H1 (cell line): ENCODE results near the gene TBC1D2. TPM values are rescaled to one million over a fixed set of nuclear protein-coding genes. Genes with fewer than 3 reads are reported as not detected.

ENCODE experiments used
- CTCF ChIA-PET: fragments of 300-600 bp; sonication (Branson Sonifier 250); formaldehyde crosslinking; loops from one replicate; lab custom pipeline; 2021; ENCODE audit not compliant: partially characterized antibody; lab: Charles Lee
- POLR2A ChIA-PET: fragments of 300-600 bp; sonication (Branson Sonifier 250); formaldehyde crosslinking; loops from one replicate; lab custom pipeline; 2021; ENCODE audit warnings: inconsistent platforms; ENCODE audit not compliant: partially characterized antibody; lab: Charles Lee
- DNase-seq, 2 experiments: peaks; one replicate each; pipeline versions ENCODE4 v3.0.0 to v3.0.0-alpha.2; 2010 to 2022; ENCODE audit warnings: low spot score in 2 of 2, low read depth in 1 of 2, mixed read lengths in 1 of 2
- FAIRE-seq: peaks from 2 replicates; lab custom pipeline; 2011; peaks lifted over from hg19 to GRCh38; lab: Jason Lieb, UNC
- H2AFZ ChIP-seq: 2 replicates; pipeline ENCODE4 v1.8.1; 2012; ENCODE audit warnings: low read length, inconsistent platforms
- H2AK5ac ChIP-seq: 2 replicates; pipeline ENCODE4 v1.6.1; 2013; ENCODE audit warnings: low read depth, low read length
- H2BK120ac ChIP-seq: replicated peaks from 2 replicates; pipeline ENCODE3; 2013; ENCODE audit warnings: low read depth, low read length, inconsistent platforms
- H2BK12ac ChIP-seq: 2 replicates; pipeline ENCODE4 v1.6.1; 2013; ENCODE audit warnings: low read depth, low read length
- H2BK15ac ChIP-seq: 2 replicates; pipeline ENCODE4 v1.6.1; 2013; ENCODE audit warnings: low read length
- H2BK20ac ChIP-seq: 2 replicates; pipeline ENCODE4 v1.6.1; 2013; ENCODE audit warnings: low read length
- H2BK5ac ChIP-seq: 2 replicates; pipeline ENCODE4 v1.6.1; 2013; ENCODE audit warnings: low read depth, low read length
- H3K14ac ChIP-seq: 2 replicates; pipeline ENCODE4 v1.6.1; 2013; ENCODE audit warnings: inconsistent platforms; ENCODE audit not compliant: insufficient read length
- H3K18ac ChIP-seq: 2 replicates; pipeline ENCODE4 v1.6.1; 2013; ENCODE audit warnings: low read length; ENCODE audit errors: extremely low read depth
- H3K23ac ChIP-seq: 2 replicates; pipeline ENCODE4 v1.6.1; 2013; ENCODE audit warnings: inconsistent platforms; ENCODE audit not compliant: insufficient read length
- H3K23me2 ChIP-seq: 2 replicates; pipeline ENCODE4 v1.6.1; 2013; ENCODE audit warnings: low read depth, low read length
- H3K27ac ChIP-seq: 2 replicates; pipeline ENCODE4 v1.6.1; 2011; ENCODE audit warnings: low read depth, low read length, inconsistent platforms
- H3K27me3 ChIP-seq, 4 experiments: replicated peaks in 1 of 4; 1 replicate in 1 of 4; 2 replicates in 3 of 4; pipeline versions ENCODE4 v1.6.1 to v1.8.1; 2011 to 2013; ENCODE audit warnings: low read length in 3 of 4, mild to moderate bottlenecking in 3 of 4, inconsistent platforms in 2 of 4, mixed read lengths in 2 of 4, moderate library complexity in 1 of 4; ENCODE audit not compliant: control insufficient read depth in 3 of 4, insufficient read depth in 3 of 4; ENCODE audit errors: extremely low read depth in 1 of 4
- H3K36me3 ChIP-seq, 4 experiments: 2 replicates each; pipeline versions ENCODE4 v1.6.1 to v1.8.1; 2011 to 2013; ENCODE audit warnings: mild to moderate bottlenecking in 4 of 4, low read length in 3 of 4, moderate library complexity in 2 of 4, control low read depth in 1 of 4, inconsistent platforms in 1 of 4; ENCODE audit not compliant: insufficient read depth in 4 of 4, control insufficient read depth in 2 of 4
- H3K4ac ChIP-seq: replicated peaks from 2 replicates; pipeline ENCODE3; 2013; ENCODE audit warnings: low read length, low read depth, mixed read lengths, inconsistent platforms; ENCODE audit not compliant: insufficient read length
- H3K4me1 ChIP-seq, 4 experiments: replicated peaks in 1 of 4; 1 replicate in 1 of 4; 2 replicates in 3 of 4; pipeline versions ENCODE4 v1.6.1 to v1.8.1; 2011 to 2013; ENCODE audit warnings: low read length in 3 of 4, inconsistent platforms in 2 of 4, mixed read lengths in 1 of 4; ENCODE audit not compliant: insufficient read depth in 4 of 4, control insufficient read depth in 3 of 4
- H3K4me2 ChIP-seq, 2 experiments: 2 replicates each; pipeline versions ENCODE4 v1.6.1 to v1.8.1; 2011 to 2013; ENCODE audit warnings: low read depth in 2 of 2, low read length in 2 of 2, control low read depth in 1 of 2, inconsistent platforms in 1 of 2, mild to moderate bottlenecking in 1 of 2; ENCODE audit not compliant: insufficient read depth in 1 of 2
- H3K4me3 ChIP-seq, 4 experiments: fragments of 200-600, 300-600 bp in 1 of 4; sonication (generic), shearing (Covaris generic), sonication (Bioruptor Twin) in 1 of 4; 2 replicates each; pipeline versions ENCODE4 v1.5.1 to v1.8.1; 2011 to 2016; ENCODE audit warnings: low read length in 4 of 4, low read depth in 3 of 4, control low read depth in 2 of 4, inconsistent platforms in 2 of 4, mild to moderate bottlenecking in 2 of 4, mixed read lengths in 1 of 4, moderate library complexity in 1 of 4; ENCODE audit not compliant: insufficient read depth in 2 of 4; ENCODE audit errors: extremely low read depth in 1 of 4
- H3K56ac ChIP-seq: replicated peaks from 2 replicates; pipeline ENCODE3; 2013; ENCODE audit warnings: low read depth, mild to moderate bottlenecking, mixed read lengths, low read length, inconsistent platforms; ENCODE audit not compliant: insufficient read length
- H3K79me1 ChIP-seq: 2 replicates; pipeline ENCODE4 v1.6.1; 2013; ENCODE audit warnings: low read depth, low read length, control low read depth
- H3K79me2 ChIP-seq, 2 experiments: 2 replicates each; pipeline versions ENCODE4 v1.6.1 to v1.8.1; 2012 to 2013; ENCODE audit warnings: low read length in 2 of 2, mild to moderate bottlenecking in 2 of 2, inconsistent platforms in 1 of 2; ENCODE audit not compliant: insufficient read depth in 2 of 2, control insufficient read depth in 1 of 2
- H3K9ac ChIP-seq, 4 experiments: replicated peaks in 1 of 4; 1 replicate in 1 of 4; 2 replicates in 3 of 4; pipeline versions ENCODE4 v1.6.1 to v1.8.1; 2011 to 2013; ENCODE audit warnings: low read depth in 3 of 4, low read length in 3 of 4, control low read depth in 2 of 4, mild to moderate bottlenecking in 2 of 4, moderate library complexity in 2 of 4, inconsistent platforms in 1 of 4; ENCODE audit errors: extremely low read depth in 1 of 4
- H3K9me3 ChIP-seq, 2 experiments: 2 replicates each; pipeline versions ENCODE4 v1.6.1 to v1.8.1; 2012 to 2013; ENCODE audit warnings: mild to moderate bottlenecking in 2 of 2, moderate library complexity in 2 of 2, control low read depth in 1 of 2, inconsistent platforms in 1 of 2, low read depth in 1 of 2, low read length in 1 of 2, mixed read lengths in 1 of 2; ENCODE audit not compliant: insufficient read depth in 2 of 2
- H4K20me1 ChIP-seq, 2 experiments: replicated peaks in 1 of 2; 2 replicates each; pipeline versions ENCODE3 to v1.8.1; 2011 to 2013; ENCODE audit warnings: inconsistent platforms in 2 of 2, low read length in 2 of 2, mild to moderate bottlenecking in 1 of 2; ENCODE audit not compliant: insufficient read depth in 2 of 2, control insufficient read depth in 1 of 2
- H4K5ac ChIP-seq: 2 replicates; pipeline ENCODE4 v1.6.1; 2013; ENCODE audit warnings: low read length, low read depth, mixed read lengths, inconsistent platforms; ENCODE audit not compliant: insufficient read length
- H4K8ac ChIP-seq: 2 replicates; pipeline ENCODE4 v1.8.0; 2013; ENCODE audit warnings: mild to moderate bottlenecking, moderate library complexity, low read length, inconsistent platforms; ENCODE audit not compliant: insufficient read depth; ENCODE audit errors: extremely low read depth
- H4K91ac ChIP-seq: replicated peaks from 2 replicates; pipeline ENCODE3; 2013; ENCODE audit warnings: low read length, mixed read lengths, inconsistent platforms; ENCODE audit not compliant: insufficient read length
- BACH1 ChIP-seq: IDR thresholded peaks from 2 replicates; pipeline ENCODE4 v1.6.1; 2012; ENCODE audit warnings: low read length, improper control_type of control experiment
- CHD1 ChIP-seq: IDR thresholded peaks from 2 replicates; pipeline ENCODE4 v1.6.1; 2012; ENCODE audit warnings: low read depth, low read length, improper control_type of control experiment
- GTF2F1 ChIP-seq: IDR thresholded peaks from 2 replicates; pipeline ENCODE4 v1.6.1; 2012; ENCODE audit warnings: low read depth, low read length, improper control_type of control experiment, borderline replicate concordance
- HDAC2 ChIP-seq, 2 experiments: fragments of 300-600 bp in 1 of 2; sonication (generic) in 1 of 2; IDR thresholded peaks; 2 replicates each; pipeline ENCODE4 v1.6.1; 2011 to 2012; ENCODE audit warnings: low read depth in 2 of 2, low read length in 2 of 2, mild to moderate bottlenecking in 2 of 2, moderate library complexity in 2 of 2, borderline replicate concordance in 1 of 2, inconsistent platforms in 1 of 2
- JUND ChIP-seq: IDR thresholded peaks from 2 replicates; pipeline ENCODE4 v1.6.1; 2011; ENCODE audit warnings: mild to moderate bottlenecking, improper control_type of control experiment, low read length
- NANOG ChIP-seq: IDR thresholded peaks from 2 replicates; pipeline ENCODE4 v1.6.1; 2011; ENCODE audit warnings: low read length, low read depth, mild to moderate bottlenecking, inconsistent platforms; ENCODE audit not compliant: insufficient read depth, poor library complexity, severe bottlenecking
- PHF8 ChIP-seq: fragments of 200-600 bp; sonication (generic); conservative IDR thresholded peaks from 2 replicates; pipeline ENCODE4 v1.7.1; 2012; ENCODE audit warnings: low read depth, mild to moderate bottlenecking, inconsistent platforms, low read length, moderate library complexity
- RNF2 ChIP-seq: fragments of 200-900, 300-1000 bp; sonication (generic); IDR thresholded peaks from 2 replicates; pipeline ENCODE4 v1.7.1; 2016; ENCODE audit warnings: borderline replicate concordance, low read depth, mild to moderate bottlenecking, antibody characterized with exemption, low read length; ENCODE audit not compliant: poor library complexity, severe bottlenecking; ENCODE audit errors: missing control alignments
- RXRA ChIP-seq: IDR thresholded peaks from 2 replicates; pipeline ENCODE4 v1.6.1; 2011; ENCODE audit warnings: low read depth, mild to moderate bottlenecking, low read length, moderate library complexity; ENCODE audit not compliant: insufficient read depth
- SP4 ChIP-seq: IDR thresholded peaks from 2 replicates; pipeline ENCODE4 v1.6.1; 2012; ENCODE audit warnings: low read length, inconsistent platforms
- TCF12 ChIP-seq: IDR thresholded peaks from 2 replicates; pipeline ENCODE4 v1.6.1; 2011; ENCODE audit warnings: low read depth, mild to moderate bottlenecking, low read length
- TEAD4 ChIP-seq: IDR thresholded peaks from 2 replicates; pipeline ENCODE4 v1.6.1; 2012; ENCODE audit warnings: low read depth, low read length, inconsistent platforms, mixed read lengths
- WGBS, 2 experiments: shearing (Covaris generic) in 1 of 2; methylation state at CpG; one replicate each; pipeline versions ENCODE4 v1.1.6 to v1.1.7; 2013 to 2015; ENCODE audit warnings: low lambda C conversion rate in 2 of 2, mixed read lengths in 2 of 2, inconsistent platforms in 1 of 2, low coverage in 1 of 2, missing lambda C conversion rate in 1 of 2; ENCODE audit not compliant: insufficient replicate concordance in 2 of 2, insufficient coverage in 1 of 2, insufficient read length in 1 of 2; ENCODE audit errors: extremely low coverage in 1 of 2, missing lambda C conversion rate in 1 of 2; 5-methylcytosine and 5-hydroxymethylcytosine counted together
- polyA plus RNA-seq, 7 experiments: library from polyadenylated mRNA; depleted of rRNA in 3 of 7; stranded (reverse) in 5 of 7; unstranded in 2 of 7; fragments of >200 nt in 5 of 7; fragments of 200-250 nt in 2 of 7; gene quantifications; 1 replicate in 5 of 7; 2 replicates in 1 of 7; 4 replicates in 1 of 7; pipeline versions ENCODE4 v1.2.1 to v1.2.3, GENCODE V29; 2011 to 2013; ENCODE audit warnings: missing spikeins in 2 of 7, mixed read lengths in 2 of 7
- total RNA-seq: library from RNA; stranded (reverse); fragmentation: NEBNext Ultra II Directional; extraction: Animal tissue kit (Norgen Biotek cat#: 25700); gene quantifications from 2 replicates; pipeline ENCODE4 v1.2.1, GENCODE V29; 2021
- TF ChIP-seq, protein P1 (sequence below): IDR thresholded peaks from 2 replicates; pipeline ENCODE4 v1.6.1; 2012; ENCODE audit warnings: inconsistent platforms

Gene TBC1D2
- total and polyA plus RNA-seq, 2 of the 8 experiments (the other 6 are each of a cell fraction or from before 2014, with no cell fraction given) = 7.4 TPM

DNA sequence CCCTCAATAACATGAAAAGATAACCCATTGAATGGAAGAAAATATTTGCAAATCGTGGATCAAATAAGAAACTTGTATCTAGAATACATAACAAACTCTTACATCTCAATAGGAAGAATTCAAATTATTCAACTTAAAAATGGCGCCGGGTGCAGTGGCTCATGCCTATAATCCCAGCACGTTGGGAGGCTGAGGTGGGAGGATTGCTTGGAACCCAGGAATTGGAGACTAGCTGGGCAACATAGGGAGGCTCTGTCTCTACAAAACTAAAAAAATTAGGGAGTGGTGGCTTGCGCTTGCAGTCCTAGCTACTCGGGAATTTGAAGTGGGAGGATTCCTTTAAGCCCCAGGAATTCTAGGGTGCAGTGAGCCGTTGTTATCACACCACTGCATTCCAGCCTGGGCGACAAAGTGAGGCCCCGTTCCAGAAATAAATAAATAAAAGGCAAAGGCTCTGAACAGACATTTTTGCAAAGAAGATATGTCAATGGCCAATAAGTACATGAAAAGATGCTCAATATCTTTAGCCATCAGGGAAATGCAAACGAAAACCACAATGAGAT, 21.5 kb upstream of the TBC1D2 start:
- no peak overlapping the region for H3K27ac ChIP-seq
- H3K23me2 ChIP-seq = no peaks in the 10 kb centered on the region
- H3K9me3 ChIP-seq = no peaks in the 10 kb centered on the region
- H4K8ac ChIP-seq = no peak overlapping the region
- no peak overlapping the region for H2BK120ac ChIP-seq
- no peak overlapping the region for H4K91ac ChIP-seq
- no peak overlapping the region for H3K56ac ChIP-seq
- DNase-seq (no peak), FAIRE-seq (no peak)
- H3K4ac ChIP-seq = no peak overlapping the region
- no peaks in the 10 kb centered on the region for H3K79me2 ChIP-seq
- no peak overlapping the region for H3K14ac ChIP-seq
- H4K20me1 ChIP-seq = no peaks in the 10 kb centered on the region
- H4K5ac ChIP-seq = no peak overlapping the region
- H3K36me3 ChIP-seq = no peaks in the 10 kb centered on the region
- TF ChIP-seq RNF2 = no peak
- TF ChIP-seq BACH1 = no peak
- no peak for TF ChIP-seq TEAD4
- no peak for TF ChIP-seq SP4
- TF ChIP-seq HDAC2 (IDR thresholded peaks at IDR 0.05; ENCODE audit: borderline replicate concordance in 1 of 2, low read depth in 2 of 2, low read length in 2 of 2) = no peak
- no peak for TF ChIP-seq TCF12
- no peak for TF ChIP-seq PHF8
- no peak for TF ChIP-seq CHD1
- no peak for TF ChIP-seq GTF2F1
- TF ChIP-seq NANOG = no peak
- TF ChIP-seq, protein P1, sequence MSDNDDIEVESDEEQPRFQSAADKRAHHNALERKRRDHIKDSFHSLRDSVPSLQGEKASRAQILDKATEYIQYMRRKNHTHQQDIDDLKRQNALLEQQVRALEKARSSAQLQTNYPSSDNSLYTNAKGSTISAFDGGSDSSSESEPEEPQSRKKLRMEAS = no peak
- no peak for TF ChIP-seq JUND
- no peak for TF ChIP-seq RXRA
- H3K4me3 ChIP-seq = no peak overlapping the region
- ChIA-PET POLR2A (no interaction called here), CTCF (interaction anchor here (1.0 kb wide), 1 partner anchor 13 kb away, joined by 5 read pairs; no protein-coding TSS in a partner anchor)
- WGBS, 2 experiments = 91% methylated on average over 10 of the region's 10 CpGs; no CpG with 5 or more reads in 1 of the 2 experiments
- H2BK20ac ChIP-seq = no peak overlapping the region
- H3K9ac ChIP-seq = no peak overlapping the region
- no peak overlapping the region for H3K23ac ChIP-seq
- H3K4me2 ChIP-seq = no peak overlapping the region
- no peaks in the 10 kb centered on the region; a peak in 1 of 7 replicates for H3K4me1 ChIP-seq
- no peak overlapping the region for H2AFZ ChIP-seq
- H3K79me1 ChIP-seq = no peaks in the 10 kb centered on the region
- no peak overlapping the region for H2BK5ac ChIP-seq
- no peaks in the 10 kb centered on the region for H3K27me3 ChIP-seq
- no peak overlapping the region for H2AK5ac ChIP-seq
- no peak overlapping the region for H3K18ac ChIP-seq
- no peak overlapping the region for H2BK15ac ChIP-seq
- no peak overlapping the region for H2BK12ac ChIP-seq
